ENCODE results near the gene PHACTR1.

Gene PHACTR1

GRCh38 chr6:12958052-12958706, 241.6 kb downstream of the PHACTR1 start:
- no peak for FAIRE-seq
- TF ChIP-seq SPI1 (IDR thresholded peaks at IDR 0.05; ENCODE audit: low read depth, low read length): no peak
- TF ChIP-seq TAF1 (IDR thresholded peaks at IDR 0.05; ENCODE audit: low read depth, low read length): no peak
- no peak for TF ChIP-seq PAX5 (IDR thresholded peaks at IDR 0.05; ENCODE audit: insufficient read depth, low read length, severe bottlenecking)
- no peak for TF ChIP-seq POLR2AphosphoS5 (IDR thresholded peaks at IDR 0.05; ENCODE audit: low read depth, low read length)
- TF ChIP-seq POU2F2 (IDR thresholded peaks at IDR 0.05; ENCODE audit: low read depth, low read length): no peak
- no peak for TF ChIP-seq POLR2A (IDR thresholded peaks at IDR 0.05; ENCODE audit: low read depth, low read length)
- no peak for DNase-seq (ENCODE audit: insufficient read length, low spot score)

DNA sequence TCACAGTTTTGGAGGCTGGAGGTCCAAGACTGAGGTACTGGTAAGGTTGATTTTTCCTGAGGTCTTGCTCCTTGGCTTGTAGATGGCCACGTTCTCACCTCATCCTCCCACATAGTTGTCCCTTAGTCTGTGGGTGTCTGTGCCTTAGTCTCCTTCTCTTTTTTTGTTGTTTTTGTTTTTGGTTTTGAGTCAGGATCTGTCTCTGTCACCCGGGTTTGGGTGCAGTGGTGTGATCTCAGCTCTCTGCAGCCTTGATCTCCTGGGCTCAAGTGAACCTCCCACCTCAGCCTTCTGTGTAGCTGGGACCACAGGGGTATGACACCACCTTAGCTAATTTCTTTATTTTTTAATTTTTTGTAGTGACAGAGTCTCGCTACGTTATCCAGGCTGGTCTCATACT, 245.2 kb downstream of the PHACTR1 start:
- FAIRE-seq (no peak), DNase-seq (ENCODE audit: insufficient read length, low spot score) (no peak)
- TF ChIP-seq POLR2A (IDR thresholded peaks at IDR 0.05; ENCODE audit: low read depth, low read length) (no peak), POLR2AphosphoS5 (IDR thresholded peaks at IDR 0.05; ENCODE audit: low read depth, low read length) (no peak), TAF1 (IDR thresholded peaks at IDR 0.05; ENCODE audit: low read depth, low read length) (no peak), POU2F2 (IDR thresholded peaks at IDR 0.05; ENCODE audit: low read depth, low read length) (no peak), SPI1 (IDR thresholded peaks at IDR 0.05; ENCODE audit: low read depth, low read length) (no peak), PAX5 (IDR thresholded peaks at IDR 0.05; ENCODE audit: insufficient read depth, low read length, severe bottlenecking) (no peak)

DNA sequence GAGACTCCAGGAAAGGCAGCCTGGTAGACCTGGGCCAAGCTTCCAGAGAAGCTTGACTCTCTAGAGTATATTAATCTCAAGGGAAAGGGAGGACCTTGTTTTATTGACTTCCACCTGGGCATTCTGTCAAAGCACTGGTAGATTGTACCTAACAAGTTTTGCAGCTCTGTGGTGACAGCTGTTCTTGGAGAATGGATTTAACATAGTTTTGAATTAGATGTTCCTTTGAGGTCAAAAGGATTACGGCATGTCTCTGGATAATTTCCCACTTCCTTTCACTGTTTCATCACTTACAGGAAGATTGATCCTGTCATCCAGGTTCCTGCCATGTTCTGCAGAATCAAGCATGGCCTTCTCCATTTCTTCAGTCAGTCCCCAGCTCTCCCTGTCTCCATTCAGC, 246.0 kb downstream of the PHACTR1 start:
- FAIRE-seq (no peak), DNase-seq (ENCODE audit: insufficient read length, low spot score) (no peak)
- TF ChIP-seq SPI1 (IDR thresholded peaks at IDR 0.05; ENCODE audit: low read depth, low read length) (no peak), POLR2A (IDR thresholded peaks at IDR 0.05; ENCODE audit: low read depth, low read length) (no peak), PAX5 (IDR thresholded peaks at IDR 0.05; ENCODE audit: insufficient read depth, low read length, severe bottlenecking) (no peak), POLR2AphosphoS5 (IDR thresholded peaks at IDR 0.05; ENCODE audit: low read depth, low read length) (no peak), POU2F2 (IDR thresholded peaks at IDR 0.05; ENCODE audit: low read depth, low read length) (no peak), TAF1 (IDR thresholded peaks at IDR 0.05; ENCODE audit: low read depth, low read length) (no peak)

DNA sequence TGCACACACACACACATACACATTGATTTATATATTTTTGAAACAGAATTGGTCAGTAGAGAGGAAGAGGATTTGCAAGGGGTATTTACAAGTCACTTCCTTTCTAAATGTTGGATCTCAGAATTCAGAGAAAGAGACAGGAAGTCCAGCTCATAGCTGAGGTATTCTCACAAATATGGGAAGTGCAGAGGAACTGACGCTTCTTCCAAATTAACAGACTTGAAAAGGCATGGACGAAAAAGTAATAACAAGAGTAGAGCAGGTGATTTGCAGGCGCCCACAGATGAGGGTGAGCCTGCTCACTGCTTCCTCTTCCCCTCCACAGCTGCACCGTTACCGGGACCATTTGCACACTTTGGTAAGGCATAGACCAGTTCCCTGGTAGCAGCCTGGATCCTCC, 246.4 kb downstream of the PHACTR1 start:
- FAIRE-seq: no peak
- DNase-seq (ENCODE audit: insufficient read length, low spot score): no peak
- no peak for TF ChIP-seq TAF1 (IDR thresholded peaks at IDR 0.05; ENCODE audit: low read depth, low read length)
- peak; percentile 76 for TF ChIP-seq SPI1 (IDR thresholded peaks at IDR 0.05; ENCODE audit: low read depth, low read length)

DNA sequence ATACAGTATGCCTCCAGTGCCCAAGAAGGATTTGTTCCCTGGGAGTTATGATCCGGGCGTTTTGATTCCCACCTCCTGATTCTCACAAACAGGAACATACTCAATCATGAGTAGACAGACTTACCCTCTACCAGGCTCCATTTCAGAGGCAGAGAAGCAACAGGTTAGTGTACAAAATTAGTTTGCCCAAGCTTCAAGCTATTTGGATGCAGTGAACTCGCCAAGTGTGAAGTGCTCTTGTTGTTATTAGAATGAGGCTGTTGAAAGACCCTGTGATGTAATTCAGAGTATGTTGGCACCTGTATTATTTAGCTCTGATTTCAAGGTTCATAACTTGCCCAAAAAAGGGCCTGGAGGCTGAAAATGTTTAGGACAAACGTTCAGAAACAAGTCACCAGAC, 247.0 kb downstream of the PHACTR1 start:
- DNase-seq (ENCODE audit: insufficient read length, low spot score) (no peak), FAIRE-seq (no peak)
- TF ChIP-seq PAX5 (IDR thresholded peaks at IDR 0.05; ENCODE audit: insufficient read depth, low read length, severe bottlenecking): no peak
- TF ChIP-seq POLR2A (IDR thresholded peaks at IDR 0.05; ENCODE audit: low read depth, low read length): no peak
- no peak for TF ChIP-seq SPI1 (IDR thresholded peaks at IDR 0.05; ENCODE audit: low read depth, low read length)
- TF ChIP-seq TAF1 (IDR thresholded peaks at IDR 0.05; ENCODE audit: low read depth, low read length): no peak
- TF ChIP-seq POU2F2 (IDR thresholded peaks at IDR 0.05; ENCODE audit: low read depth, low read length): no peak
- no peak for TF ChIP-seq POLR2AphosphoS5 (IDR thresholded peaks at IDR 0.05; ENCODE audit: low read depth, low read length)

DNA sequence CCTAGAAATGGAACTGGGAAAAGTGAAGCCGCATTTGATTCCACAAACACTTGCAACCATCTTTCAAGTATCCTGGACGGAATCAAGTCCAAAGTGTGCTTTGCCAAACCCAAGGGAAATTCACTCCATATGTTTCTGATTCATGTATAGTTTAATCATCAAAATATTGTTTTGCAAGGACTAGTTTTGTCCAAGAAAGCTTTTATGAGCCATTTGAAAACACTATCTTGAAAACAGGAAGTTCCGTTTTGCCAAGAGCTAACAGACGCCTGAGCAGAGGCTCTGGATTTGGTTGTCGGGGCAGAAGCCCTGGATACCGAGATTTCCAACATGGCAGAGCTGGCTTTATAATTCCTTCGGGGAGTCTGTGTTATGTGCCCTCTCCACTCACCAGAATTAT, 251.1 kb downstream of the PHACTR1 start:
- FAIRE-seq (no peak), DNase-seq (ENCODE audit: insufficient read length, low spot score) (no peak)
- no peak for TF ChIP-seq SPI1 (IDR thresholded peaks at IDR 0.05; ENCODE audit: low read depth, low read length)
- TF ChIP-seq POLR2A (IDR thresholded peaks at IDR 0.05; ENCODE audit: low read depth, low read length): no peak
- TF ChIP-seq PAX5 (IDR thresholded peaks at IDR 0.05; ENCODE audit: insufficient read depth, low read length, severe bottlenecking): no peak
- no peak for TF ChIP-seq POLR2AphosphoS5 (IDR thresholded peaks at IDR 0.05; ENCODE audit: low read depth, low read length)
- TF ChIP-seq POU2F2 (IDR thresholded peaks at IDR 0.05; ENCODE audit: low read depth, low read length): no peak
- TF ChIP-seq TAF1 (IDR thresholded peaks at IDR 0.05; ENCODE audit: low read depth, low read length): no peak

- TF ChIP-seq POLR2AphosphoS5 (IDR thresholded peaks at IDR 0.05; ENCODE audit: low read depth, low read length) (no peak), SPI1 (IDR thresholded peaks at IDR 0.05; ENCODE audit: low read depth, low read length) (no peak), POLR2A (IDR thresholded peaks at IDR 0.05; ENCODE audit: low read depth, low read length) (no peak)
- FAIRE-seq (no peak), DNase-seq (ENCODE audit: insufficient read length, low spot score) (no peak)
Observed at GRCh38 chr6:12968290-12968689, 251.7 kb downstream of the PHACTR1 start.

- FAIRE-seq (no peak), DNase-seq (ENCODE audit: insufficient read length, low spot score) (no peak)
- no peak for TF ChIP-seq PAX5 (IDR thresholded peaks at IDR 0.05; ENCODE audit: insufficient read depth, low read length, severe bottlenecking)
- TF ChIP-seq POU2F2 (IDR thresholded peaks at IDR 0.05; ENCODE audit: low read depth, low read length): no peak
- TF ChIP-seq SPI1 (IDR thresholded peaks at IDR 0.05; ENCODE audit: low read depth, low read length): no peak
- no peak for TF ChIP-seq POLR2AphosphoS5 (IDR thresholded peaks at IDR 0.05; ENCODE audit: low read depth, low read length)
- TF ChIP-seq TAF1 (IDR thresholded peaks at IDR 0.05; ENCODE audit: low read depth, low read length): no peak
Observed at GRCh38 chr6:12968839-12969558, 252.4 kb downstream of the PHACTR1 start.

DNA sequence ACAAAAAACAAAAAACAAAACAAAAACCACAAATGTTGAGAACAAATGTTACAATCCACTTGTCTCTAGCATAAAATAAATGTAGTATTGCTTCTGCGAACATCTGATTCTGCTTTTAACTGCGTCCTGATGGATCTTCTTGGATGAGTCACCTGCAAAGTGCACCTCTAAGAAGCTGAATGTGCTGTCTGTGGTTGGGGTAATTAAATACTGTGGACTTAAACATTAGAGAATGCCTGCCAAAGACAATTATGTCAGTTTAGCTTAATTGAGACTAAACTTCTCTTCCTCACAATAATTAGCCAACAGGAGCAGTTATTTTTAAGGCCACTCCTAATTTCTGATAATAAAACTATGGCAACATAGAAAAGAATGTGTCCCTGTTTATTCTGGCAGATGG, 253.4 kb downstream of the PHACTR1 start:
- TF ChIP-seq POU2F2 (IDR thresholded peaks at IDR 0.05; ENCODE audit: low read depth, low read length) (no peak), POLR2A (IDR thresholded peaks at IDR 0.05; ENCODE audit: low read depth, low read length) (no peak), TAF1 (IDR thresholded peaks at IDR 0.05; ENCODE audit: low read depth, low read length) (no peak), SPI1 (IDR thresholded peaks at IDR 0.05; ENCODE audit: low read depth, low read length) (no peak), POLR2AphosphoS5 (IDR thresholded peaks at IDR 0.05; ENCODE audit: low read depth, low read length) (no peak), PAX5 (IDR thresholded peaks at IDR 0.05; ENCODE audit: insufficient read depth, low read length, severe bottlenecking) (no peak)
- FAIRE-seq (no peak), DNase-seq (ENCODE audit: insufficient read length, low spot score) (no peak)

- no peak for FAIRE-seq
- DNase-seq (ENCODE audit: insufficient read length, low spot score): no peak
- TF ChIP-seq POU2F2 (IDR thresholded peaks at IDR 0.05; ENCODE audit: low read depth, low read length) (no peak), POLR2A (IDR thresholded peaks at IDR 0.05; ENCODE audit: low read depth, low read length) (no peak), POLR2AphosphoS5 (IDR thresholded peaks at IDR 0.05; ENCODE audit: low read depth, low read length) (no peak)
Observed at GRCh38 chr6:12973386-12973785, 256.8 kb downstream of the PHACTR1 start.

All from GM12891 (cell line).